ENCODE measurements around the gene SUPT4H1.

DNA sequence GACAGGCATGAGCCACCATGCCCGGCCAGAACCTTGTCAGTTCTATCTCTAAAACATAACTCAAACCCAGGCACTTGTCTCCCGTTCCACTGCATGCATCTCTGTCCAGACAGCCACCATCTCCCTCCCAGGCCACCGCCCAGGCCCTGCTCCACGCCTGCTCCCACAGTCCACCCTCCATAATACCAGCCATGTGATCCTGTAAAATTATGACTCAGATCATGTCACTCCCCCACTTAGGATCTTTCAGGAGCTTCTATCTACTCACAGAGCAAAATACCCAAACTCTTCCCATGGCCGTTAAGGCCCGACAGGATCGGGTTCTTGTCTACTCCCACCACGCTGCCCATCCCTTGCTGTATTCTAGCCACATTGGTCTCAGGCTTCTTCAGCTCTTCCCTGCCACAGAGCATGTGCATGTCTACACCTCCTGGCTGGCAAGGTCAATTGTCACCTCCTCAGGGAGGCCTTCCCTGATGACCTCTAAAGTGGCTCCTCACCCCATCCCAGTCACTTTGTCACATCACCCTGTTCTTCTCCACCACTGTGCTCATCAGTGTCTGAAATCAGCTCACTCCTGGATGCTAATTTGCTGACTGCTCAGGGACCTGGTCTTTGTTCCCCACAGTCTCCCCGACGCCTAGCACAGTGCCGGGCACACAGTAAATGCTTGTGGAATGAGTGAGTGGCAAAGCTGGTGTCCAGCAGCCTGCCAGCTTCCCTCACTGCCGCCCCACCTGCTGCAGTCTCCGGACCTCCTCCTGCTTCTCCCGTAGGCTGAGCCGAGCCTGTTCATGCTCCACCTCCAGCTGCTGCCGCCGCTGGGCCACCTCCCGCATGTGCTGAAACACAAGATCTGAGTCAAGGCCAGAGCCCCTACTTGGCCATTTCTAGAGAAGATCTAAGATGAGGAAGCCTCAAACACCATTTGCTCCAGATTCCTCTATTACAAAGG, 30.2 kb downstream of the SUPT4H1 start:
- TF ChIP-seq POLR2AphosphoS5 (IDR thresholded peaks at IDR 0.05), result no peak
- TF ChIP-seq, protein P1, sequence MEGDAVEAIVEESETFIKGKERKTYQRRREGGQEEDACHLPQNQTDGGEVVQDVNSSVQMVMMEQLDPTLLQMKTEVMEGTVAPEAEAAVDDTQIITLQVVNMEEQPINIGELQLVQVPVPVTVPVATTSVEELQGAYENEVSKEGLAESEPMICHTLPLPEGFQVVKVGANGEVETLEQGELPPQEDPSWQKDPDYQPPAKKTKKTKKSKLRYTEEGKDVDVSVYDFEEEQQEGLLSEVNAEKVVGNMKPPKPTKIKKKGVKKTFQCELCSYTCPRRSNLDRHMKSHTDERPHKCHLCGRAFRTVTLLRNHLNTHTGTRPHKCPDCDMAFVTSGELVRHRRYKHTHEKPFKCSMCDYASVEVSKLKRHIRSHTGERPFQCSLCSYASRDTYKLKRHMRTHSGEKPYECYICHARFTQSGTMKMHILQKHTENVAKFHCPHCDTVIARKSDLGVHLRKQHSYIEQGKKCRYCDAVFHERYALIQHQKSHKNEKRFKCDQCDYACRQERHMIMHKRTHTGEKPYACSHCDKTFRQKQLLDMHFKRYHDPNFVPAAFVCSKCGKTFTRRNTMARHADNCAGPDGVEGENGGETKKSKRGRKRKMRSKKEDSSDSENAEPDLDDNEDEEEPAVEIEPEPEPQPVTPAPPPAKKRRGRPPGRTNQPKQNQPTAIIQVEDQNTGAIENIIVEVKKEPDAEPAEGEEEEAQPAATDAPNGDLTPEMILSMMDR (IDR thresholded peaks at IDR 0.05 in 8 of 11, conservative IDR thresholded peaks at IDR 0.05 in 3 of 11), result no peak
- TF ChIP-seq POLR2A (IDR thresholded peaks at IDR 0.05), result no peak

All from spleen (tissue), 7 donors.